Measurements from ENCODE around the gene INAVA.

- TF ChIP-seq EZH2 (optimal IDR thresholded peaks at IDR 0.05; ENCODE audit: low read depth, low read length) (no peak), CTCF (IDR thresholded peaks at IDR 0.05; ENCODE audit: low read length) (no peak)
These were observed 44.3 kb downstream of the INAVA start for GRCh38 chr1:200938955-200939354.

All from MM.1S (cell line).